GM13977 (cell line): ENCODE data around the gene PGBD5.

Experiments
- DNase-seq: peaks from one replicate; pipeline ENCODE4 v3.0.0; 2012; ENCODE audit warnings: low spot score
- in situ Hi-C: fragments of 300-500 bp; cut with MboI; formaldehyde crosslinking; loops from one replicate; pipeline ENCODE4 v1.12.0; 2022; ENCODE audit warnings: low sequenced_read_pairs, low pct_unique_long_range_greater_than_20kb, mixed read lengths, inconsistent platforms; ENCODE audit not compliant: unreplicated experiment
- TF ChIP-seq, protein P1 (sequence below): IDR thresholded peaks from 2 replicates; pipeline ENCODE4 v1.5.1; 2012; ENCODE audit warnings: mild to moderate bottlenecking, control low read depth; ENCODE audit not compliant: insufficient read depth; ENCODE audit errors: extremely low read depth, missing control alignments

Gene PGBD5

DNA sequence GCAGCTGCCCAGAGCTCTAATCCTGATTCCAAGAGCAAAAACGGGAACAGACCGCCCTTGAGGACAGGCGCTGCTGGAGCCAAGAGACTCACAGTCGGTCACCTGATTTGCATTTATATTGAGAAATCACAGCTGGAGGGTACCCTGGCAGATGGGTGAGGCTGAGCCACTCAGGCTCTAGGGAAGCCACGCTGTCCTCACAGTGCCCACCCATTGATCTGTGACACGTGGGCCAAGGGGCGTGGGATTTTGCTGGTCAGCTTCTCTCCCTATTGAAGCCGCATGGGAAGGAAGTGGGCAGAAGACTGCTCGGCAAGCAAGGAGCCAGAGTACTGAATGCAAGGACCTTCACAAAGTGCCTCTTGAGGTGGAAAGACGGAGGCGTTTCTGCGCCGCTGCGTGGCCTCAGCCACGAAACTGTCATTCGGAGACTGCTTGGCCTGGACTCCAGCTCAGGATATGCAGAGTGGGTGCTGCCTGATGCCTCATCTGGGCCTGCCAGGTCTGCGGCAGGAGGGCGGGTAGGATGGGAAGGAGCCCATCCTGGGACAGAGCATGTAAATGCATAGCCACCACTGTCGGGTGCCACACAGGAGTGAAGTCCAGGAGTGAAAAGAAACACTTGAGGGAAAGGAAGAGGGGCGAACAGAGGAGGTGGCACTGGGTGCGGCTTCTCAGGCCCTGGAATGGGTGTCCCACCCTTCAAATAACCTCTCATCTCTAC is 139.8 kb downstream of the PGBD5 start:
- no peak for DNase-seq
- TF ChIP-seq, protein P1, sequence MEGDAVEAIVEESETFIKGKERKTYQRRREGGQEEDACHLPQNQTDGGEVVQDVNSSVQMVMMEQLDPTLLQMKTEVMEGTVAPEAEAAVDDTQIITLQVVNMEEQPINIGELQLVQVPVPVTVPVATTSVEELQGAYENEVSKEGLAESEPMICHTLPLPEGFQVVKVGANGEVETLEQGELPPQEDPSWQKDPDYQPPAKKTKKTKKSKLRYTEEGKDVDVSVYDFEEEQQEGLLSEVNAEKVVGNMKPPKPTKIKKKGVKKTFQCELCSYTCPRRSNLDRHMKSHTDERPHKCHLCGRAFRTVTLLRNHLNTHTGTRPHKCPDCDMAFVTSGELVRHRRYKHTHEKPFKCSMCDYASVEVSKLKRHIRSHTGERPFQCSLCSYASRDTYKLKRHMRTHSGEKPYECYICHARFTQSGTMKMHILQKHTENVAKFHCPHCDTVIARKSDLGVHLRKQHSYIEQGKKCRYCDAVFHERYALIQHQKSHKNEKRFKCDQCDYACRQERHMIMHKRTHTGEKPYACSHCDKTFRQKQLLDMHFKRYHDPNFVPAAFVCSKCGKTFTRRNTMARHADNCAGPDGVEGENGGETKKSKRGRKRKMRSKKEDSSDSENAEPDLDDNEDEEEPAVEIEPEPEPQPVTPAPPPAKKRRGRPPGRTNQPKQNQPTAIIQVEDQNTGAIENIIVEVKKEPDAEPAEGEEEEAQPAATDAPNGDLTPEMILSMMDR: no peak
- in situ Hi-C loops: no loop called here

DNA sequence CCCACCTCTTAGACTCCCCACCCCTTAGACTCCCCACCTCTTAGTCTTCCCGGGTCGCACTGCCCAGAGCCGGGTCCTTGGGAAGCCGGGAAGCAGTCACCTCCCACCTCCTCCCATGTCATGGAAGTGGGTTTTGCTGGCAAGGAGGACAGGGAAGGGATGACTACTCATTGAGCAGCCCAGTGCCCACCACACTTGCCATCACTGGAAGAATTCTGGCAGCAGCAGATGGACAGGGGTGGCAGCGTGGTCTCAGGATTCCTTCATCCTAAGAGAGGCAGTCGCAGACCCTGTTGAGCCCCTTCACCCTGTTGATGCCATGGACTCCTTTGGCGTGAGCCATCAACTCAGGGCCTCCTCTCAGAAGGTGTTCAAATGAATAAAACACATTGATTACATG is 140.8 kb downstream of the PGBD5 start:
- TF ChIP-seq, protein P1: no peak
- no peak for DNase-seq
- in situ Hi-C loops: no loop called here

DNA sequence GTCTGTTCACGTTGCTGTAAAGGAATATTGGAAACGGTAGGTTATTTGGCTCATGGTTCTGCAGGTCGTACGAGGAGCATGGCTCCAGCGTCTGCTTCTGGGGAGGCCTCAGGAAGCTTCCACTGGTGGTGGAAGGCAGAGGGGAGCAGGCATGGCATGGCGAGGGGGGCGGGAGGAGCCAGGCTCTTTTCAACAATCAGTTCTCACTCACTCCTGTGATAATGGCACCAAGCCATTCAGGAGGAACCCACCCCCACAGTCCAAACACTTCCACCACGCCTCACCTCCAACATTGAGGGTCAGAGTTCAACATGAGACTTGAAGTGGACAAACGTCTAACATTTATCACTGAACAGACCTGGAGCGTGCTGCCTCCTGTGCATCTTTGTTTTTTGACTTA is 141.2 kb downstream of the PGBD5 start:
- TF ChIP-seq, protein P1: no peak
- no peak for DNase-seq
- in situ Hi-C loops: no loop called here

DNA sequence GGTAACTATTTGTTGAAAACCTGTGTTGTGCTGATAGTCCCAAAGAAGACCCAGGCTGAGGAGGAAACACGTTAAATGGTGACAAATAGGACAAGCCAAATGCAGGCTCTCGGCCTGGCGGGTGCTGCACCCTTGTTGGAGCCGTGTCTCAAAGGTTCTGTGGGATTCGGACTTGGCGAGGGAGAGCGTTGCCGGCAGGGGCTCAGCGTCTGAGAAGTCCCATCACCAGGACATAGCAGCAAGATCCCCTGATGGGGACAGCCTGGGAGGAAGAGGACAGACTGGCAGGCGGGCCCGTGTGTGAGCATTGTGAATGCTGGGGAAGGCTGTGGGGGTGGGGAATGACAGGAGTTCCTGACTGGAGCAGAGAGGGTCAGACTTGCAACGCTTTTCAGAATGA is 142.5 kb downstream of the PGBD5 start:
- TF ChIP-seq, protein P1: no peak
- in situ Hi-C loops: no loop called here
- DNase-seq: no peak

DNA sequence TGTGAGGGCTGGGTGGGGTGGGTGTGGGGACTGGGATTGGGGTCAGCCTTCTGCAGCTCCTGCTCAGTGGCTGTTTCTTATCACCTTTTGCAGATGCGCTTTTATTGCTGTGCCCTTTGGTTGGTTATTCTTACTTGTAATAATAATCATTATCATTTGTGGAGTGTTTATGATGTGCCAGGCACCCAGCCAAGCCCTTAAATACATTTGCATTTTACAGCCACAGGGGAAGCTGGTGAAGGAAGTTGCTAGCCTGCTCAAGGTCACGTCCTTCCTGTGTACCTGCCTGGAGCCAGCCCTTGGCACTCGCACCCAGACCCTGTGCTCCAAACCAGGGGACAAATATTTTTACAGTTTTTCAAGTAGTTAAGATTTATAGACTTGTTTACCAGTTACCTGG is 144.0 kb downstream of the PGBD5 start:
- in situ Hi-C loops: no loop called here
- TF ChIP-seq, protein P1: no peak
- DNase-seq: no peak

DNA sequence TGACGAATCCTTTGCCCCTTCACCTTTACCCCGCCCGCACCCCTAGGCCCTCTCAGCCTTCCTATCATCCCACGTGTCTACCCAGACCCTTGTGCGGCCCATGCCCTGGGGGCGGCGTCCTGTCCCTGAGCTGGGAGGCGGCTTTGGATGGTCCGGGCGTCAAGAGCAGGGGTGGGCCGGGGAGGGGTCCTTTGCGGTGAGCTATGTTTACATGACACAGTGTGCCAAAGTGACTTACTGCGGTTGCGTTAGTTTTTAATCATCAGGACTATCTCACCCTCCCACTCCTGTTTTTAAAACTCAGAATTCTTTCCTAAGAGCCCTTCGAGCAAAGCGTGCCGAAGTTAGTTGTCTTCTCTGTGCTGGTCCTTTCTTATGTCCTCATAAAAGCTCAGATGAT is 144.6 kb downstream of the PGBD5 start:
- DNase-seq: no peak
- in situ Hi-C loops: no loop called here
- TF ChIP-seq, protein P1: no peak
